ENCODE measurements around the gene RC3H2.

Gene RC3H2

GRCh38 chr9:122807271-122807900 lies 97.8 kb downstream of the RC3H2 start:
- H3K4me1 ChIP-seq (ENCODE audit: control insufficient read depth, insufficient read depth, low read length), result no peaks in the 10 kb centered on the region
- CTCF ChIA-PET, result interaction anchor here (0.6 to 6.3 kb wide), 4 partner anchors 331 to 684 kb away, joined by 3 to 77 read pairs (median 15); no protein-coding TSS in a partner anchor
- TF ChIP-seq ZNF624 (tag by site-specific recombination; IDR thresholded peaks at IDR 0.05), result no peak
- TF ChIP-seq ZFHX2 (tag by site-specific recombination; conservative IDR thresholded peaks at IDR 0.05), result peak; percentile 67; the same call in 1 of the 2 replicates
- TF ChIP-seq EGR2 (tag by site-specific recombination; IDR thresholded peaks at IDR 0.05; ENCODE audit: low read depth), result peak; percentile 55

GRCh38 chr9:122806661-122807060 lies 98.5 kb downstream of the RC3H2 start:
- H3K27ac ChIP-seq (ENCODE audit: extremely low read depth, low read depth, low read length), result no peak overlapping the region
- ChIA-PET CTCF (interaction anchor here (0.6 to 1.1 kb wide), 2 partner anchors 330 to 699 kb away, joined by 3 to 4 read pairs; no protein-coding TSS in a partner anchor), POLR2A (no interaction called here)
- no peaks in the 10 kb centered on the region for H3K36me3 ChIP-seq (ENCODE audit: control insufficient read depth in 2 of 2, insufficient read depth in 1 of 2, low read length in 2 of 2)
- no peaks in the 10 kb centered on the region for H3K9me3 ChIP-seq (ENCODE audit: control insufficient read depth, insufficient read depth, low read depth, low read length)
- no peak for TF ChIP-seq MYNN (tag by site-specific recombination; IDR thresholded peaks at IDR 0.05; ENCODE audit: borderline replicate concordance)
- TF ChIP-seq ZSCAN30 (tag by site-specific recombination; IDR thresholded peaks at IDR 0.05), result no peak
- TF ChIP-seq OVOL3 (tag by site-specific recombination; IDR thresholded peaks at IDR 0.05), result no peak
- no peak for TF ChIP-seq ZNF518A (tag by site-specific recombination; conservative IDR thresholded peaks at IDR 0.05; ENCODE audit: low read depth)
- TF ChIP-seq ZNF677 (tag by site-specific recombination; IDR thresholded peaks at IDR 0.05), result no peak
- TF ChIP-seq ZNF785 (tag by site-specific recombination; IDR thresholded peaks at IDR 0.05), result no peak
- no peak for TF ChIP-seq ZNF561 (tag by site-specific recombination; IDR thresholded peaks at IDR 0.05; ENCODE audit: borderline replicate concordance)
- no peak for TF ChIP-seq ZXDB (tag by site-specific recombination; IDR thresholded peaks at IDR 0.05)
- no peak for TF ChIP-seq SCRT2 (tag by site-specific recombination; IDR thresholded peaks at IDR 0.05)
- H3K4me3 ChIP-seq (ENCODE audit: low read depth, low read length), result no peak overlapping the region
- no peaks in the 10 kb centered on the region for H3K4me1 ChIP-seq (ENCODE audit: control insufficient read depth, insufficient read depth, low read length)

More at GRCh38 chr9:122807271-122807900, 97.8 kb downstream of the RC3H2 start:
- POLR2A ChIA-PET, result no interaction called here
- Histone ChIP-seq H3K36me3 (ENCODE audit: control insufficient read depth in 2 of 2, insufficient read depth in 1 of 2, low read length in 2 of 2) (no peaks in the 10 kb centered on the region), H3K4me3 (ENCODE audit: low read depth, low read length) (no peak overlapping the region), H3K9me3 (ENCODE audit: control insufficient read depth, insufficient read depth, low read depth, low read length) (no peaks in the 10 kb centered on the region), H3K27ac (ENCODE audit: extremely low read depth, low read depth, low read length) (no peak overlapping the region)

- POLR2A ChIA-PET, result no interaction called here
- Histone ChIP-seq H3K36me3 (ENCODE audit: control insufficient read depth in 2 of 2, insufficient read depth in 1 of 2, low read length in 2 of 2) (no peaks in the 10 kb centered on the region), H3K27ac (ENCODE audit: extremely low read depth, low read depth, low read length) (no peak within 1 kb of the TSS), H3K4me3 (ENCODE audit: low read depth, low read length) (no peak within 1 kb of the TSS), H3K4me1 (ENCODE audit: control insufficient read depth, insufficient read depth, low read length) (no peaks in the 10 kb centered on the region), H3K9me3 (ENCODE audit: control insufficient read depth, insufficient read depth, low read depth, low read length) (no peaks in the 10 kb centered on the region)
- CTCF ChIA-PET, result interaction anchor here (0.6 kb wide), 1 partner anchor 13 kb away, joined by 3 read pairs; no protein-coding TSS in a partner anchor
- TF ChIP-seq ZNF76 (tag by site-specific recombination; IDR thresholded peaks at IDR 0.05; ENCODE audit: borderline replicate concordance, low read depth), result no peak
- TF ChIP-seq ZNF514 (tag by site-specific recombination; IDR thresholded peaks at IDR 0.05), result no peak
- no peak for TF ChIP-seq REPIN1 (tag by site-specific recombination; IDR thresholded peaks at IDR 0.05; ENCODE audit: low read depth)
- TF ChIP-seq CTCF (tag by site-specific recombination; IDR thresholded peaks at IDR 0.05), result no peak
- TF ChIP-seq ZNF239 (tag by site-specific recombination; IDR thresholded peaks at IDR 0.05), result no peak
- TF ChIP-seq ZNF169 (tag by site-specific recombination; IDR thresholded peaks at IDR 0.05), result no peak
- no peak for TF ChIP-seq ZNF560 (tag by site-specific recombination; IDR thresholded peaks at IDR 0.05; ENCODE audit: borderline replicate concordance)
- no peak for TF ChIP-seq GFI1B (tag by site-specific recombination; IDR thresholded peaks at IDR 0.05)
- no peak for TF ChIP-seq YY2 (tag by site-specific recombination; IDR thresholded peaks at IDR 0.05)
- no peak for TF ChIP-seq PBX3 (CRISPR knock-in tag; IDR thresholded peaks at IDR 0.05)
These were observed 104.8 kb downstream of the RC3H2 start, which contains the start of gene OR1K1 for GRCh38 chr9:122800066-122801060. OR1K1 (plus strand) TSS chr9:122800123; CDS start chr9:122800123, 0 bp downstream.
